OCI-LY3 (cell line): ENCODE measurements around the gene RFX3.

ENCODE experiments used
- CTCF ChIP-seq: fragments of 200-600, 300-600 bp; sonication (generic); IDR thresholded peaks from 2 replicates; pipeline ENCODE4 v1.5.1; 2014; ENCODE audit warnings: antibody characterized with exemption, low read length, low read depth
- EZH2phosphoT487 ChIP-seq: fragments of 200-600 bp; shearing (Covaris generic); IDR thresholded peaks from 2 replicates; pipeline ENCODE4 v1.6.1; 2018; ENCODE audit warnings: antibody characterized with exemption, mixed run types, low read depth

- no peak for TF ChIP-seq CTCF
- TF ChIP-seq EZH2phosphoT487: peak; percentile 93
Measured at GRCh38 chr9:3262826-3263529, 262.8 kb downstream of the RFX3 start.
